GM23338 (cell line): ENCODE results near the gene ABHD17B. TPM values are rescaled to one million over a fixed set of nuclear protein-coding genes. Genes with fewer than 3 reads are reported as not detected.

Experiments used
- CREB1 ChIP-seq: fragments of 250-450 bp; sonication (Bioruptor Pico); IDR thresholded peaks from 2 replicates; pipeline ENCODE4 v1.5.0; 2020; ENCODE audit warnings: low read depth, mild to moderate bottlenecking, moderate library complexity
- REST ChIP-seq: IDR thresholded peaks from one replicate; pipeline ENCODE4 v1.6.1; 2018; ENCODE audit warnings: antibody characterized with exemption; ENCODE audit not compliant: unreplicated experiment
- STAT1 ChIP-seq: IDR thresholded peaks from one replicate; pipeline ENCODE4 v1.6.1; 2016; ENCODE audit warnings: antibody characterized with exemption; ENCODE audit not compliant: unreplicated experiment
- ZNF331 ChIP-seq: fragments of 250-450 bp; sonication (Bioruptor Pico); IDR thresholded peaks from 2 replicates; pipeline ENCODE4 v1.5.0; 2020; ENCODE audit warnings: low read depth, mild to moderate bottlenecking, moderate library complexity
- polyA plus RNA-seq: library from polyadenylated mRNA; unstranded; fragments of >200 nt; fragmentation: Nextera tagmentation; extraction: Ambion mirVana; gene quantifications from 2 replicates; pipeline ENCODE4 v1.2.1, GENCODE V29; 2016
- small RNA-seq: library from RNA; depleted of rRNA; stranded (forward); fragments of <200 nt; gene quantifications from one replicate; pipeline ENCODE3, GENCODE V24; 2014; ENCODE audit warnings: low replicate concordance
- total RNA-seq: library from RNA; depleted of rRNA; stranded (reverse); fragments of >200 nt; shearing (Covaris generic); gene quantifications from 2 replicates; pipeline ENCODE4 v1.2.3, GENCODE V29; 2014; rRNA removed

The ABHD17B gene
- total and polyA plus RNA-seq, 2 experiments from 2014 or later, result 32.2 to 112 TPM

GRCh38 chr9:71816916-71817451 is 94.0 kb downstream of the ABHD17B start (continued):
- TF ChIP-seq STAT1, result no peak
- no peak for TF ChIP-seq CREB1
- no peak for TF ChIP-seq ZNF331
- no peak for TF ChIP-seq REST

Small RNA genes lying within 50 kb of the gene (small RNA-seq; reads per million reads assigned to genes)
- gene RF00019, result not detected

Other genes with a start within 250 kb of the ABHD17B start
- 70.4 and 76.7 TPM in 2 replicates for gene CEMIP2, start 142.7 kb downstream of the ABHD17B start, total RNA-seq
- 23.0 and 23.8 TPM in 2 replicates for gene CEMIP2, start 142.7 kb downstream of the ABHD17B start, polyA plus RNA-seq
- gene C9orf85, start 446 bp upstream of the ABHD17B start, total RNA-seq, result 10.3 and 18.5 TPM in 2 replicates
- gene C9orf85, start 446 bp upstream of the ABHD17B start, polyA plus RNA-seq, result 20.8 and 21.5 TPM in 2 replicates
- gene C9orf57, start 149.4 kb upstream of the ABHD17B start, total RNA-seq, result not detected in 2 replicates
- not detected in 2 replicates for gene C9orf57, start 149.4 kb upstream of the ABHD17B start, polyA plus RNA-seq
- gene GDA, start 238.2 kb upstream of the ABHD17B start, total RNA-seq, result 4.1 and 5.8 TPM in 2 replicates
- gene GDA, start 238.2 kb upstream of the ABHD17B start, polyA plus RNA-seq, result 3.2 and 4.0 TPM in 2 replicates